ENCODE data around the gene SV2C.
"Not testable (repeated sequence)": the region's sequence is repeated elsewhere in the genome, so short reads cannot be mapped to it uniquely, and the experiment has no call there.

- TF ChIP-seq POLR2A, CTCF (IDR thresholded peaks at IDR 0.05): not testable (repeated sequence)
These were observed 240.3 kb downstream of the SV2C start for GRCh38 chr5:76323494-76323893.
